NCI-H524 treated with DMSO at 0.1 percent for 48 hours (cell line): ENCODE results near the gene IFNA7.
A peak's percentile ranks its signal among the peaks of the same experiment; 100 is the strongest.
"Not testable (repeated sequence)": the region's sequence is repeated elsewhere in the genome, so short reads cannot be mapped to it uniquely, and the experiment has no call there.

Source experiments
- DNase-seq: peaks from one replicate; lab custom pipeline; 2025; lab: John Stamatoyannopoulos, UW

The IFNA7 gene

GRCh38 chr9:21202105-21202504, at the start of gene IFNA7:
Gene IFNA7 (minus strand): TSS chr9:21202205. CDS start chr9:21202165, 40 bp downstream.
- not testable (repeated sequence) for DNase-seq

- no peak for DNase-seq
Observed at GRCh38 chr9:21251638-21252037, 49.6 kb upstream of the IFNA7 start.

- DNase-seq = no peak
Observed at GRCh38 chr9:21251190-21251589, 49.2 kb upstream of the IFNA7 start.

GRCh38 chr9:21244836-21245235, 42.8 kb upstream of the IFNA7 start:
- no peak for DNase-seq

GRCh38 chr9:21239911-21240310, 37.9 kb upstream of the IFNA7 start, which contains the start of gene IFNA14:
Gene IFNA14 (minus strand): TSS chr9:21240005. CDS start chr9:21239935, 70 bp downstream.
- DNase-seq = no peak

GRCh38 chr9:21236360-21236714, 34.3 kb upstream of the IFNA7 start:
- not testable (repeated sequence) for DNase-seq

GRCh38 chr9:21235468-21236359, 33.7 kb upstream of the IFNA7 start:
- DNase-seq = peak; percentile 3

GRCh38 chr9:21234153-21234687, 32.2 kb upstream of the IFNA7 start:
- DNase-seq = no peak

GRCh38 chr9:21233258-21233657, 31.3 kb upstream of the IFNA7 start:
- no peak for DNase-seq

GRCh38 chr9:21228122-21228521, 26.1 kb upstream of the IFNA7 start, which contains the start of gene IFNA17:
Gene IFNA17 (minus strand): TSS chr9:21228222. CDS start chr9:21228173, 49 bp downstream.
- DNase-seq = no peak

GRCh38 chr9:21217211-21217610, 15.2 kb upstream of the IFNA7 start, which contains the start of gene IFNA16:
Gene IFNA16 (minus strand): TSS chr9:21217311. CDS start chr9:21217305, 6 bp downstream.
- not testable (repeated sequence) for DNase-seq

GRCh38 chr9:21213411-21214326, 11.7 kb upstream of the IFNA7 start:
- DNase-seq = not testable (repeated sequence)

- not testable (repeated sequence) for DNase-seq
Observed at GRCh38 chr9:21212160-21212559, 10.2 kb upstream of the IFNA7 start.

GRCh38 chr9:21210782-21211181, 8.8 kb upstream of the IFNA7 start:
- not testable (repeated sequence) for DNase-seq

GRCh38 chr9:21210311-21210710, 8.3 kb upstream of the IFNA7 start:
- no peak for DNase-seq

GRCh38 chr9:21207043-21207442, 5.0 kb upstream of the IFNA7 start, which contains the start of gene IFNA10:
Gene IFNA10 (minus strand): TSS chr9:21207143. CDS start chr9:21207097, 46 bp downstream.
- DNase-seq = not testable (repeated sequence)

GRCh38 chr9:21205204-21205603, 3.2 kb upstream of the IFNA7 start:
- no peak for DNase-seq

GRCh38 chr9:21194867-21195776, 6.9 kb downstream of the IFNA7 start:
- DNase-seq = not testable (repeated sequence)

GRCh38 chr9:21187487-21187886, 14.5 kb downstream of the IFNA7 start, which contains the start of gene IFNA4:
Gene IFNA4 (minus strand): TSS chr9:21187587. CDS start chr9:21187531, 56 bp downstream.
- not testable (repeated sequence) for DNase-seq
